ENCODE data around the gene MOK.

Gene MOK

GRCh38 chr14:102283631-102284129 is 21.3 kb downstream of the MOK start:
- DNase-seq, result no peak

GRCh38 chr14:102282751-102283465 is 22.1 kb downstream of the MOK start:
- no peak for DNase-seq

- DNase-seq, result no peak
These were observed 24.5 kb downstream of the MOK start for GRCh38 chr14:102280376-102280962.

- DNase-seq, result peak; percentile 35
These were observed 25.1 kb downstream of the MOK start for GRCh38 chr14:102279688-102280348.

GRCh38 chr14:102279282-102279681 is 25.7 kb downstream of the MOK start:
- no peak for DNase-seq

GRCh38 chr14:102278631-102278935 is 26.4 kb downstream of the MOK start:
- DNase-seq, result no peak

GRCh38 chr14:102277874-102278630 is 26.9 kb downstream of the MOK start:
- no peak for DNase-seq

- no peak for DNase-seq
These were observed 29.1 kb downstream of the MOK start for GRCh38 chr14:102275866-102276265.

GRCh38 chr14:102272392-102272791 is 32.6 kb downstream of the MOK start:
- no peak for DNase-seq

GRCh38 chr14:102264775-102265174 is 40.2 kb downstream of the MOK start:
- DNase-seq, result no peak

- no peak for DNase-seq
These were observed 40.6 kb downstream of the MOK start for GRCh38 chr14:102264355-102264754.

- DNase-seq, result no peak
These were observed 42.0 kb downstream of the MOK start for GRCh38 chr14:102262929-102263462.

GRCh38 chr14:102258136-102258535 is 46.8 kb downstream of the MOK start:
- no peak for DNase-seq

GRCh38 chr14:102256716-102257115 is 48.2 kb downstream of the MOK start:
- DNase-seq, result no peak

- no peak for DNase-seq
These were observed 49.4 kb downstream of the MOK start for GRCh38 chr14:102255401-102256190.

GRCh38 chr14:102252834-102253801 is 51.8 kb downstream of the MOK start:
- DNase-seq, result no peak

GRCh38 chr14:102251161-102251560 is 53.8 kb downstream of the MOK start:
- no peak for DNase-seq

GRCh38 chr14:102250636-102251035 is 54.3 kb downstream of the MOK start:
- DNase-seq, result no peak

GRCh38 chr14:102249981-102250380 is 55.0 kb downstream of the MOK start:
- no peak for DNase-seq

- no peak for DNase-seq
These were observed 55.9 kb downstream of the MOK start for GRCh38 chr14:102249041-102249440.

GRCh38 chr14:102248121-102248520 is 56.8 kb downstream of the MOK start:
- DNase-seq, result no peak
